Measurements from ENCODE around the gene PDXK. TPM values are rescaled to one million over a fixed set of nuclear protein-coding genes. Genes with fewer than 3 reads are reported as not detected.

The PDXK gene
- polyA plus RNA-seq, 1 of the 3 experiments (the other 2 are of a cell fraction) = 85.7 TPM

GRCh38 chr21:43749651-43750262 is 30.8 kb downstream of the PDXK start:
- CTCF ChIA-PET = no interaction called here
- no peak overlapping the region for H2AFZ ChIP-seq (ENCODE audit: low read depth)

More at GRCh38 chr21:43749651-43750262, 30.8 kb downstream of the PDXK start:
- Histone ChIP-seq H3K4me3 (ENCODE audit: low read depth in 2 of 2, low read length in 1 of 2) (no peak overlapping the region), H3K79me2 (ENCODE audit: insufficient read depth) (no peaks in the 10 kb centered on the region), H3K27ac (ENCODE audit: low read depth in 2 of 2, low read length in 1 of 2) (no peak overlapping the region), H3K9me2 (no peaks in the 10 kb centered on the region), H3K27me3 (ENCODE audit: insufficient read depth) (no peaks in the 10 kb centered on the region), H3K9me3 (no peaks in the 10 kb centered on the region), H4K20me1 (ENCODE audit: insufficient read depth) (no peaks in the 10 kb centered on the region), H3K36me3 (replicated peaks in 1 of 2; ENCODE audit: control insufficient read depth in 1 of 2, insufficient read depth in 2 of 2, low read length in 1 of 2) (peaks cover 8 to 42% of the 10 kb centered on the region in 2 experiments), H3K4me2 (no peak overlapping the region), H3F3A (replicated peaks; ENCODE audit: insufficient read depth) (no peaks in the 10 kb centered on the region), H3K4me1 (ENCODE audit: control insufficient read depth in 1 of 2, insufficient read depth in 2 of 2, low read depth in 1 of 2, low read length in 1 of 2) (no peaks in the 10 kb centered on the region), H3K9ac (no peak overlapping the region)
- no peak for DNase-seq
- POLR2A ChIA-PET = interaction anchor here (1.1 kb wide), 1 partner anchor 9 kb away, joined by 4 read pairs; no protein-coding TSS in a partner anchor
- TF ChIP-seq RAD21 (IDR thresholded peaks at IDR 0.05; ENCODE audit: low read length) (no peak), MAX (IDR thresholded peaks at IDR 0.05; ENCODE audit: low read depth) (no peak), GATA2 (CRISPR knock-in tag; IDR thresholded peaks at IDR 0.05) (no peak), CTCF (IDR thresholded peaks at IDR 0.05) (no peak), FOXJ3 (CRISPR knock-in tag; IDR thresholded peaks at IDR 0.05) (no peak), REST (IDR thresholded peaks at IDR 0.05; ENCODE audit: low read depth, low read length) (no peak), MEF2A (IDR thresholded peaks at IDR 0.05; ENCODE audit: borderline replicate concordance, low read depth) (no peak), YY1 (IDR thresholded peaks at IDR 0.05; ENCODE audit: low read depth) (no peak), GABPA (IDR thresholded peaks at IDR 0.05; ENCODE audit: low read depth) (no peak)
- WGBS (ENCODE audit: low lambda C conversion rate) = 96% methylated on average over 12 of the region's 18 CpGs

All from SK-N-SH (cell line).